CD4-positive, alpha-beta memory T cell (primary cell): ENCODE data around the gene FAM200B. TPM values are rescaled to one million over a fixed set of nuclear protein-coding genes. Genes with fewer than 3 reads are reported as not detected.

ENCODE experiments used
- CTCF ChIA-PET: fragments of 350-600 bp; sonication (Branson Sonifier 250); formaldehyde crosslinking; loops from one replicate; lab custom pipeline; 2021; ENCODE audit warnings: inconsistent platforms; ENCODE audit not compliant: partially characterized antibody; lab: Charles Lee
- POLR2A ChIA-PET: fragments of 350-600 bp; sonication (Branson Sonifier 250); formaldehyde crosslinking; loops from one replicate; lab custom pipeline; 2021; ENCODE audit not compliant: partially characterized antibody; lab: Charles Lee
- DNase-seq, 5 donors: peaks; one replicate each; pipeline versions ENCODE4 v3.0.0 to v3.0.0-alpha.2; 2020 to 2022; ENCODE audit warnings: mixed read lengths in 1 of 5
- H3K27ac ChIP-seq: one replicate; pipeline ENCODE4 v1.7.0; 2013; ENCODE audit warnings: low read depth, low read length
- H3K27me3 ChIP-seq: 2 replicates; pipeline ENCODE4 v1.7.0; 2013; ENCODE audit warnings: mild to moderate bottlenecking, low read length, moderate library complexity; ENCODE audit not compliant: insufficient read depth
- H3K36me3 ChIP-seq: 2 replicates; pipeline ENCODE4 v1.7.0; 2013; ENCODE audit warnings: mild to moderate bottlenecking, low read length, moderate library complexity; ENCODE audit not compliant: insufficient read depth
- H3K4me1 ChIP-seq: 2 replicates; pipeline ENCODE4 v1.7.0; 2013; ENCODE audit warnings: mild to moderate bottlenecking, low read length, moderate library complexity; ENCODE audit not compliant: insufficient read depth
- H3K4me3 ChIP-seq, 2 donors: one replicate each; pipeline ENCODE4 v1.7.0; 2013; ENCODE audit warnings: low read length in 2 of 2, mild to moderate bottlenecking in 1 of 2
- H3K9me3 ChIP-seq, 2 donors: one replicate each; pipeline ENCODE4 v1.7.0; 2013; ENCODE audit warnings: low read length in 2 of 2, control low read depth in 1 of 2; ENCODE audit not compliant: control insufficient read depth in 1 of 2
- H3K27ac Mint-ChIP-seq, 7 donors: one replicate each; pipeline ENCODE4 v1.8.0; 2020 to 2021; ENCODE audit warnings: mixed read lengths in 7 of 7, mild to moderate bottlenecking in 6 of 7, inconsistent platforms in 3 of 7, moderate library complexity in 3 of 7
- H3K27me3 Mint-ChIP-seq, 2 donors: one replicate each; pipeline ENCODE4 v1.8.0; 2020 to 2021; ENCODE audit warnings: mixed read lengths in 2 of 2
- H3K36me3 Mint-ChIP-seq, 2 donors: one replicate each; pipeline ENCODE4 v1.8.0; 2020 to 2021; ENCODE audit warnings: mixed read lengths in 2 of 2, inconsistent platforms in 1 of 2, mild to moderate bottlenecking in 1 of 2
- H3K4me1 Mint-ChIP-seq, 4 donors: one replicate each; pipeline ENCODE4 v1.8.0; 2020 to 2021; ENCODE audit warnings: mixed read lengths in 4 of 4, mild to moderate bottlenecking in 1 of 4
- H3K4me3 Mint-ChIP-seq, 8 donors: one replicate each; pipeline ENCODE4 v1.8.0; 2020 to 2021; ENCODE audit warnings: mixed read lengths in 8 of 8, mild to moderate bottlenecking in 7 of 8, moderate library complexity in 6 of 8, inconsistent platforms in 3 of 8
- H3K9me3 Mint-ChIP-seq, 8 donors: one replicate each; pipeline ENCODE4 v1.8.0; 2020 to 2021; ENCODE audit warnings: mixed read lengths in 8 of 8, mild to moderate bottlenecking in 5 of 8, inconsistent platforms in 3 of 8, moderate library complexity in 1 of 8
- intact Hi-C: fragments of 100-400 bp; cut with micrococcal nuclease; formaldehyde crosslinking; loops from one replicate; pipeline ENCODE4 v1.15.1; 2023
- polyA plus RNA-seq, 2 donors: library from polyadenylated mRNA; unstranded; fragments of 300-500 nt; fragmentation: Illumina TruSeq; gene quantifications; one replicate each; pipeline ENCODE4 v1.2.3, GENCODE V29; 2021
- total RNA-seq, 2 experiments: library from RNA; stranded (reverse); gene quantifications; one replicate each; pipeline ENCODE4 v1.2.3, GENCODE V29; 2021

Gene FAM200B
- total and polyA plus RNA-seq, 4 experiments from 2014 or later, result 35.5 to 86.8 (median 54.2) TPM

GRCh38 chr4:15667006-15667405, 14.6 kb upstream of the FAM200B start:
- Mint-ChIP-seq H3K4me3 (no peak overlapping the region), H3K36me3 (no peaks in the 10 kb centered on the region), H3K27ac (no peak overlapping the region), H3K9me3 (no peaks in the 10 kb centered on the region), H3K27me3 (no peaks in the 10 kb centered on the region), H3K4me1 (peaks cover 0 to 2% (median 0%) of the 10 kb centered on the region in 4 donors)
- no peaks in the 10 kb centered on the region for H3K36me3 ChIP-seq
- H3K27me3 ChIP-seq, result no peaks in the 10 kb centered on the region
- H3K9me3 ChIP-seq, result no peaks in the 10 kb centered on the region
- no peak for DNase-seq
- intact Hi-C loops, result no loop called here
- H3K4me3 ChIP-seq, result no peak overlapping the region
- H3K4me1 ChIP-seq, result peaks cover 4% of the 10 kb centered on the region
- ChIA-PET CTCF (no interaction called here), POLR2A (no interaction called here)
- H3K27ac ChIP-seq, result no peak overlapping the region

GRCh38 chr4:15668566-15669435, 12.8 kb upstream of the FAM200B start:
- H3K4me1 ChIP-seq, result peaks cover 4% of the 10 kb centered on the region
- intact Hi-C loops, result no loop called here
- H3K27ac ChIP-seq, result no peak overlapping the region
- H3K36me3 ChIP-seq, result no peaks in the 10 kb centered on the region
- no peak for DNase-seq
- ChIA-PET POLR2A (interaction anchor here (0.6 kb wide), 1 partner anchor 13 kb away, joined by 3 read pairs; the partner anchor contains the start of gene FBXL5), CTCF (no interaction called here)
- Mint-ChIP-seq H3K9me3 (no peaks in the 10 kb centered on the region), H3K4me3 (no peak overlapping the region), H3K27ac (peak overlapping the region in 1 of 7 donors; percentile 25), H3K4me1 (peaks cover 0 to 2% (median 0%) of the 10 kb centered on the region in 4 donors), H3K36me3 (no peaks in the 10 kb centered on the region), H3K27me3 (no peaks in the 10 kb centered on the region)
- H3K4me3 ChIP-seq, result no peak overlapping the region
- no peaks in the 10 kb centered on the region for H3K27me3 ChIP-seq
- H3K9me3 ChIP-seq, result no peaks in the 10 kb centered on the region

- H3K4me3 Mint-ChIP-seq, result no peak overlapping the region
- H3K27ac Mint-ChIP-seq, result no peak overlapping the region
- H3K36me3 Mint-ChIP-seq, result no peaks in the 10 kb centered on the region
- no peaks in the 10 kb centered on the region for H3K9me3 Mint-ChIP-seq
- intact Hi-C loops, result no loop called here
- peaks cover 0 to 2% (median 0%) of the 10 kb centered on the region in 4 donors for H3K4me1 Mint-ChIP-seq
- H3K9me3 ChIP-seq, result no peaks in the 10 kb centered on the region
- H3K36me3 ChIP-seq, result no peaks in the 10 kb centered on the region
- no peaks in the 10 kb centered on the region for H3K27me3 Mint-ChIP-seq
- ChIA-PET CTCF (interaction anchor here (1.4 kb wide), 1 partner anchor 8 kb away, joined by 3 read pairs; no protein-coding TSS in a partner anchor), POLR2A (interaction anchor here (0.7 kb wide), 1 partner anchor 11 kb away, joined by 3 read pairs; the partner anchor contains the start of gene FAM200B)
- no peaks in the 10 kb centered on the region for H3K27me3 ChIP-seq
- H3K4me3 ChIP-seq, result no peak overlapping the region
- H3K27ac ChIP-seq, result no peak overlapping the region
- no peak for DNase-seq
- H3K4me1 ChIP-seq, result peaks cover 4% of the 10 kb centered on the region
Observed at GRCh38 chr4:15670576-15670975, 11.1 kb upstream of the FAM200B start.

- no peak for DNase-seq
- no peaks in the 10 kb centered on the region for H3K9me3 ChIP-seq
- H3K36me3 ChIP-seq, result no peaks in the 10 kb centered on the region
- H3K27ac ChIP-seq, result no peak overlapping the region
- CTCF ChIA-PET, result interaction anchor here (1.4 kb wide), 1 partner anchor 10 kb away, joined by 3 read pairs; no protein-coding TSS in a partner anchor
- no peak overlapping the region for H3K4me3 ChIP-seq
- Mint-ChIP-seq H3K9me3 (no peaks in the 10 kb centered on the region), H3K27ac (no peak overlapping the region), H3K4me1 (no peaks in the 10 kb centered on the region), H3K27me3 (no peaks in the 10 kb centered on the region), H3K36me3 (no peaks in the 10 kb centered on the region), H3K4me3 (no peak overlapping the region)
- POLR2A ChIA-PET, result interaction anchor here (0.6 to 1.4 kb wide), 2 partner anchors 16 to 18 kb away, joined by 3 to 4 read pairs; no protein-coding TSS in a partner anchor
- intact Hi-C loops, result no loop called here
- no peaks in the 10 kb centered on the region for H3K27me3 ChIP-seq
- H3K4me1 ChIP-seq, result no peaks in the 10 kb centered on the region
Observed at GRCh38 chr4:15672101-15672500, 9.5 kb upstream of the FAM200B start.

- intact Hi-C loops, result no loop called here
- CTCF ChIA-PET, result interaction anchor here (0.7 kb wide), 1 partner anchor 11 kb away, joined by 3 read pairs; no protein-coding TSS in a partner anchor
- Mint-ChIP-seq H3K9me3 (no peaks in the 10 kb centered on the region), H3K4me1 (no peaks in the 10 kb centered on the region), H3K27ac (no peak overlapping the region), H3K27me3 (no peaks in the 10 kb centered on the region), H3K4me3 (no peak overlapping the region), H3K36me3 (no peaks in the 10 kb centered on the region)
- no peak for DNase-seq
- Histone ChIP-seq H3K4me1 (no peaks in the 10 kb centered on the region), H3K4me3 (no peak overlapping the region), H3K27me3 (no peaks in the 10 kb centered on the region), H3K36me3 (no peaks in the 10 kb centered on the region), H3K9me3 (no peaks in the 10 kb centered on the region), H3K27ac (no peak overlapping the region)
- POLR2A ChIA-PET, result no interaction called here
Observed at GRCh38 chr4:15673337-15673736, 8.3 kb upstream of the FAM200B start.

GRCh38 chr4:15674046-15674445, 7.6 kb upstream of the FAM200B start:
- CTCF ChIA-PET, result interaction anchor here (0.7 kb wide), 1 partner anchor 12 kb away, joined by 3 read pairs; no protein-coding TSS in a partner anchor
- Histone ChIP-seq H3K4me1 (no peaks in the 10 kb centered on the region), H3K9me3 (no peaks in the 10 kb centered on the region), H3K36me3 (no peaks in the 10 kb centered on the region), H3K27ac (no peak overlapping the region), H3K4me3 (no peak overlapping the region), H3K27me3 (no peaks in the 10 kb centered on the region)
- POLR2A ChIA-PET, result no interaction called here
- Mint-ChIP-seq H3K27me3 (no peaks in the 10 kb centered on the region), H3K4me3 (no peak overlapping the region), H3K4me1 (no peaks in the 10 kb centered on the region), H3K27ac (peak overlapping the region in 1 of 7 donors; percentile 35), H3K9me3 (no peaks in the 10 kb centered on the region), H3K36me3 (no peaks in the 10 kb centered on the region)
- no peak for DNase-seq
- intact Hi-C loops, result no loop called here

GRCh38 chr4:15674926-15675325, 6.7 kb upstream of the FAM200B start:
- no peak overlapping the region for H3K4me3 Mint-ChIP-seq
- peaks cover 0 to 1% (median 0%) of the 10 kb centered on the region in 4 donors for H3K4me1 Mint-ChIP-seq
- POLR2A ChIA-PET, result no interaction called here
- Histone ChIP-seq H3K27ac (no peak overlapping the region), H3K4me3 (no peak overlapping the region), H3K9me3 (no peaks in the 10 kb centered on the region), H3K36me3 (no peaks in the 10 kb centered on the region), H3K4me1 (no peaks in the 10 kb centered on the region), H3K27me3 (no peaks in the 10 kb centered on the region)
- H3K27ac Mint-ChIP-seq, result no peak overlapping the region
- intact Hi-C loops, result no loop called here
- no peak for DNase-seq
- no peaks in the 10 kb centered on the region for H3K27me3 Mint-ChIP-seq
- no peaks in the 10 kb centered on the region for H3K9me3 Mint-ChIP-seq
- no peaks in the 10 kb centered on the region for H3K36me3 Mint-ChIP-seq
- CTCF ChIA-PET, result interaction anchor here (1.3 kb wide), 1 partner anchor 21 kb away, joined by 3 read pairs; no protein-coding TSS in a partner anchor
